HepG2 (cell line): Measurements from ENCODE around the gene POLR1H. TPM values are rescaled to one million over a fixed set of nuclear protein-coding genes. Genes with fewer than 3 reads are reported as not detected.

ENCODE experiments used
- ATAC-seq: fragments of 200-7000 bp; cut with Tn5 transposase; 3 replicates; pipeline ENCODE4 v1.9.1; 2020; ENCODE audit warnings: mild to moderate bottlenecking, moderate library complexity
- BruUV-seq: library from RNA; stranded (reverse); fragments of 400-500 nt; replicated peaks from 2 replicates; lab custom pipeline; 2021; lab: Mats Ljungman, UMichigan
- CTCF ChIA-PET: fragments of 300-600 bp; formaldehyde crosslinking; extraction: SDS; loops from one replicate; lab custom pipeline; 2021; ENCODE audit warnings: low total read pairs, inconsistent platforms, low intra/inter-chr PET ratio; lab: Yijun Ruan, JAX
- POLR2A ChIA-PET: fragments of 350-600 bp; sonication (Branson Sonifier 250); formaldehyde crosslinking; loops from one replicate; lab custom pipeline; 2020; ENCODE audit warnings: antibody characterized with exemption, inconsistent platforms; lab: Yijun Ruan, JAX
- DNase-seq: peaks from one replicate; pipeline ENCODE4 v3.0.0-alpha.2; 2015; ENCODE audit warnings: low spot score
- FAIRE-seq: peaks from 3 replicates; lab custom pipeline; 2011; peaks lifted over from hg19 to GRCh38; lab: Jason Lieb, UNC
- H2AFZ ChIP-seq: one replicate; pipeline ENCODE4 v1.6.1; 2011; ENCODE audit warnings: low read length, inconsistent platforms
- H3K27ac ChIP-seq: fragments of 300-600 bp; 3 replicates; pipeline ENCODE4 v1.8.0; 2011; ENCODE audit warnings: mixed run types, mild to moderate bottlenecking, mixed read lengths, low read length, inconsistent platforms; ENCODE audit not compliant: insufficient read depth; ENCODE audit errors: extremely low read length
- H3K27me3 ChIP-seq, 2 experiments: fragments of 200-600 bp in 1 of 2; 2 replicates in 1 of 2; 3 replicates in 1 of 2; pipeline versions ENCODE4 v1.6.0 to v1.8.0; 2011; ENCODE audit warnings: low read length in 2 of 2, mild to moderate bottlenecking in 2 of 2, moderate library complexity in 2 of 2, inconsistent platforms in 1 of 2; ENCODE audit not compliant: insufficient read depth in 2 of 2, control insufficient read depth in 1 of 2
- H3K36me3 ChIP-seq, 2 experiments: fragments of 200-600 bp in 1 of 2; replicated peaks in 1 of 2; 2 replicates in 1 of 2; 3 replicates in 1 of 2; pipeline versions ENCODE4 v1.5.1 to v1.8.0; 2011; ENCODE audit warnings: low read length in 2 of 2, inconsistent platforms in 1 of 2; ENCODE audit not compliant: insufficient read depth in 2 of 2, control insufficient read depth in 1 of 2
- H3K4me1 ChIP-seq: 2 replicates; pipeline ENCODE4 v1.5.1; 2012; ENCODE audit warnings: low read length, inconsistent platforms; ENCODE audit not compliant: insufficient read depth
- H3K4me2 ChIP-seq: 2 replicates; pipeline ENCODE4 v1.6.0; 2011; ENCODE audit warnings: low read depth, low read length, inconsistent platforms
- H3K4me3 ChIP-seq, 3 experiments: fragments of 200-600 bp in 1 of 3; sonication (generic), shearing (Covaris generic) in 1 of 3; replicated peaks in 1 of 3; 2 replicates each; pipeline ENCODE4 v1.5.1; 2011 to 2016; ENCODE audit warnings: low read length in 3 of 3, inconsistent platforms in 2 of 3, low read depth in 2 of 3, mild to moderate bottlenecking in 2 of 3, control low read depth in 1 of 3, mixed read lengths in 1 of 3; ENCODE audit not compliant: insufficient read depth in 1 of 3
- H3K79me2 ChIP-seq: one replicate; pipeline ENCODE4 v1.6.1; 2011; ENCODE audit warnings: low read length, inconsistent platforms; ENCODE audit not compliant: insufficient read depth
- H3K9ac ChIP-seq: 2 replicates; pipeline ENCODE4 v1.6.0; 2011; ENCODE audit warnings: mild to moderate bottlenecking, low read depth, low read length, inconsistent platforms; ENCODE audit not compliant: insufficient read depth
- H3K9me3 ChIP-seq: 2 replicates; pipeline ENCODE4 v1.5.1; 2012; ENCODE audit warnings: mild to moderate bottlenecking, low read length
- H4K20me1 ChIP-seq: 2 replicates; pipeline ENCODE4 v1.6.0; 2011; ENCODE audit warnings: inconsistent platforms, mild to moderate bottlenecking, low read length, moderate library complexity; ENCODE audit not compliant: insufficient read depth
- AFF4 ChIP-seq: sonication (generic); formaldehyde crosslinking; IDR thresholded peaks from 2 replicates; pipeline ENCODE4 v1.4.0; 2020; ENCODE audit warnings: missing genetic modification reagents
- AKNA ChIP-seq: sonication (generic); formaldehyde crosslinking; IDR thresholded peaks from 2 replicates; pipeline ENCODE4 v1.4.0; 2020; ENCODE audit warnings: missing genetic modification reagents, borderline replicate concordance
- GATAD1 ChIP-seq: IDR thresholded peaks from 2 replicates; pipeline ENCODE4 v1.6.1; 2016; ENCODE audit warnings: missing genetic modification reagents, missing compliant biosample characterization
- ISX ChIP-seq: sonication (generic); formaldehyde crosslinking; conservative IDR thresholded peaks from 2 replicates; pipeline ENCODE4 v1.5.0; 2020; ENCODE audit warnings: missing genetic modification reagents
- PHF5A ChIP-seq: IDR thresholded peaks from one replicate; pipeline ENCODE4 v1.6.1; 2018; ENCODE audit warnings: low read depth, missing genetic modification reagents; ENCODE audit not compliant: unreplicated experiment
- SIX1 ChIP-seq: sonication (generic); formaldehyde crosslinking; IDR thresholded peaks from 2 replicates; pipeline ENCODE4 v1.4.0; 2020; ENCODE audit warnings: missing genetic modification reagents, borderline replicate concordance
- SMYD3 ChIP-seq: sonication (generic); formaldehyde crosslinking; IDR thresholded peaks from 2 replicates; pipeline ENCODE4 v1.8.1; 2023; ENCODE audit warnings: mild to moderate bottlenecking, missing genetic modification reagents
- SP1 ChIP-seq, 2 experiments: fragments of 450-650 bp in 1 of 2; sonication (generic) in 1 of 2; formaldehyde crosslinking in 1 of 2; IDR thresholded peaks; 2 replicates each; pipeline versions ENCODE4 v1.4.0 to v1.6.1; 2016 to 2020; ENCODE audit warnings: missing genetic modification reagents in 1 of 2
- TEF ChIP-seq: sonication (generic); formaldehyde crosslinking; IDR thresholded peaks from 2 replicates; pipeline ENCODE4 v1.5.0; 2020; ENCODE audit warnings: missing genetic modification reagents
- TSC22D2 ChIP-seq: sonication (generic); formaldehyde crosslinking; IDR thresholded peaks from 2 replicates; pipeline ENCODE4 v1.5.1; 2020; ENCODE audit warnings: missing genetic modification reagents, mild to moderate bottlenecking, borderline replicate concordance
- ZNF34 ChIP-seq: sonication (generic); formaldehyde crosslinking; IDR thresholded peaks from 2 replicates; pipeline ENCODE4 v1.4.0; 2020; ENCODE audit warnings: mild to moderate bottlenecking, missing genetic modification reagents, borderline replicate concordance
- ZNF552 ChIP-seq: sonication (generic); formaldehyde crosslinking; IDR thresholded peaks from 2 replicates; pipeline ENCODE4 v1.9.0; 2022; ENCODE audit warnings: missing genetic modification reagents, mild to moderate bottlenecking, borderline replicate concordance
- WGBS: methylation state at CpG from one replicate; pipeline ENCODE4 v1.1.6; 2017; ENCODE audit warnings: low lambda C conversion rate; 5-methylcytosine and 5-hydroxymethylcytosine counted together
- in situ Hi-C: cut with HindIII; loops from 2 replicates; pipeline ENCODE4 v1.10.0; 2017; ENCODE audit warnings: low pct_unique_long_range_greater_than_20kb; ENCODE audit not compliant: extremely low pct_ligation_motif_present
- intact Hi-C: fragments of 100-400 bp; cut with micrococcal nuclease; formaldehyde crosslinking; loops from one replicate; pipeline ENCODE4 v1.10.0; 2022; ENCODE audit not compliant: unreplicated experiment
- polyA plus RNA-seq, 8 experiments: library from polyadenylated mRNA; depleted of rRNA in 3 of 8; stranded (reverse) in 7 of 8; unstranded in 1 of 8; fragments of >200 nt; fragmentation: Illumina TruSeq in 4 of 8; extraction: Trizol in 4 of 8; gene quantifications; 2 replicates each; pipeline versions ENCODE4 v1.2.1 to v1.2.3, GENCODE V29; 2011 to 2016; ENCODE audit warnings: low read depth in 4 of 8, missing spikeins in 1 of 8, mixed read lengths in 1 of 8; ENCODE audit not compliant: insufficient read depth in 1 of 8
- total RNA-seq, 5 experiments: library from RNA; depleted of rRNA; stranded (reverse); fragments of >200 nt; fragmentation: Illumina TruSeq; extraction: Trizol; gene quantifications; 2 replicates each; pipeline ENCODE4 v1.2.3, GENCODE V29; 2016; ENCODE audit warnings: low read depth in 1 of 5
- TF ChIP-seq, protein P1 (sequence below): sonication (generic); formaldehyde crosslinking; IDR thresholded peaks from 2 replicates; pipeline ENCODE4 v1.4.0; 2020; ENCODE audit warnings: missing genetic modification reagents

Gene POLR1H
- total and polyA plus RNA-seq, 2 of the 13 experiments (the other 11 are each of a cell fraction or from before 2014, with no cell fraction given) = 61.4 to 79.8 TPM

DNA sequence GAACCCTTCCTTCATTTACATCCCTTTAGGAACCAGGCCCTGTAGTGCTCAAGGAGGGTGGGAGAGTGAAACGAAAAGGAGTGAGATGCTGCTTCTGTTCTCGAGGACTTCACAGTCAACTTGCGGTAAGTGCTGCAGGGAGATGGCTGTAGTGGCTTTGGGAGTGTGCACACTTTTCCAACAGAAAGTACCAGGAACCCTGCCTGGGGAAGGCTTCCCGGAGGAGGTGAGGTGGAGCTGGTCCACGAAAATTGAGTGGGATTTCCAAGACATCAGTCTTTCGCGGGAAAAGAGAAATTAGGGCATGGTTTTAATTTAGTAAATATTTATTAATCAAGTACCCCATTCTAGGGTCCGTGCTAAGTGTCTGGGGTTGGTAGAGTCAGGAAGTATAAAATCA, 39.1 kb downstream of the POLR1H start:
- H4K20me1 ChIP-seq = no peaks in the 10 kb centered on the region
- no peaks in the 10 kb centered on the region; a peak in 1 of 5 replicates for H3K27me3 ChIP-seq
- H3K4me2 ChIP-seq = peak overlapping the region; percentile 96
- no peaks in the 10 kb centered on the region for H3K9me3 ChIP-seq
- H3K4me3 ChIP-seq = peak overlapping the region; percentile 63 to 77 (median 71); a peak in 4 of 6 replicates
- H3K36me3 ChIP-seq = no peaks in the 10 kb centered on the region
- FAIRE-seq (no peak), DNase-seq (no peak), ATAC-seq (no peak)
- in situ Hi-C loops (loop anchor here (5.0 kb wide), 1 partner anchor 72 kb away; no protein-coding TSS in a partner anchor), intact Hi-C loops (no loop called here)
- ChIA-PET CTCF (no interaction called here), POLR2A (interaction anchor here (1.6 kb wide), 1 partner anchor 39 kb away, joined by 4 read pairs; the partner anchor contains the start of gene POLR1H)
- H3K27ac ChIP-seq = peak overlapping the region; percentile 79
- WGBS = 56% methylated on average over 8 of the region's 8 CpGs
- peaks cover 9% of the 10 kb centered on the region for H3K79me2 ChIP-seq
- H2AFZ ChIP-seq = no peak overlapping the region
- no TSS peak for BruUV-seq
- H3K9ac ChIP-seq = peak overlapping the region; percentile 79; the same call in 1 of the 2 replicates
- peaks cover 86% of the 10 kb centered on the region for H3K4me1 ChIP-seq
- TF ChIP-seq TEF (CRISPR knock-in tag) (no peak), PHF5A (CRISPR knock-in tag) (no peak), SP1 (IDR thresholded peaks at IDR 0.05) (no peak), SP1 (CRISPR knock-in tag; IDR thresholded peaks at IDR 0.05) (no peak), ZNF552 (CRISPR knock-in tag) (no peak), GATAD1 (CRISPR knock-in tag) (no peak), AKNA (no peak), SMYD3 (CRISPR knock-in tag) (no peak), ZNF34 (CRISPR knock-in tag) (no peak), TSC22D2 (CRISPR knock-in tag) (0 out of 2 replicates have a peak, but pooled peaks have one; percentile 9), SIX1 (no peak), ISX (CRISPR knock-in tag) (no peak), AFF4 (CRISPR knock-in tag) (no peak)
- TF ChIP-seq, protein P1, sequence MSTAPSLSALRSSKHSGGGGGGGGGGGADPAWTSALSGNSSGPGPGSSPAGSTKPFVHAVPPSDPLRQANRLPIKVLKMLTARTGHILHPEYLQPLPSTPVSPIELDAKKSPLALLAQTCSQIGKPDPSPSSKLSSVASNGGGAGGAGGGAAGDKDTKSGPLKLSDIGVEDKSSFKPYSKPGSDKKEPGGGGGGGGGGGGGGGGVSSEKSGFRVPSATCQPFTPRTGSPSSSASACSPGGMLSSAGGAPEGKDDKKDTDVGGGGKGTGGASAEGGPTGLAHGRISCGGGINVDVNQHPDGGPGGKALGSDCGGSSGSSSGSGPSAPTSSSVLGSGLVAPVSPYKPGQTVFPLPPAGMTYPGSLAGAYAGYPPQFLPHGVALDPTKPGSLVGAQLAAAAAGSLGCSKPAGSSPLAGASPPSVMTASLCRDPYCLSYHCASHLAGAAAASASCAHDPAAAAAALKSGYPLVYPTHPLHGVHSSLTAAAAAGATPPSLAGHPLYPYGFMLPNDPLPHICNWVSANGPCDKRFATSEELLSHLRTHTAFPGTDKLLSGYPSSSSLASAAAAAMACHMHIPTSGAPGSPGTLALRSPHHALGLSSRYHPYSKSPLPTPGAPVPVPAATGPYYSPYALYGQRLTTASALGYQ (CRISPR knock-in tag) = no peak
